ENCODE results near the gene HDGFL3. TPM values are rescaled to one million over a fixed set of nuclear protein-coding genes. Genes with fewer than 3 reads are reported as not detected.
"Not testable (repeated sequence)": the region's sequence is repeated elsewhere in the genome, so short reads cannot be mapped to it uniquely, and the experiment has no call there.

HDGFL3 gene
- total RNA-seq, 2 donors from 2014 or later = 9.2 to 13.6 TPM

GRCh38 chr15:83085864-83086552 is 121.6 kb downstream of the HDGFL3 start:
- DNase-seq; intact Hi-C loops (cut with DNase I, micrococcal nuclease); ATAC-seq: not testable (repeated sequence)

- ATAC-seq; DNase-seq; intact Hi-C loops (cut with DNase I, micrococcal nuclease): not testable (repeated sequence)
Observed at GRCh38 chr15:83085461-83085860, 122.2 kb downstream of the HDGFL3 start.

- no peak for ATAC-seq
- intact Hi-C loops (cut with DNase I, micrococcal nuclease) = no loop called here
- DNase-seq = no peak
Observed at GRCh38 chr15:83082730-83083386, 124.8 kb downstream of the HDGFL3 start.

DNA sequence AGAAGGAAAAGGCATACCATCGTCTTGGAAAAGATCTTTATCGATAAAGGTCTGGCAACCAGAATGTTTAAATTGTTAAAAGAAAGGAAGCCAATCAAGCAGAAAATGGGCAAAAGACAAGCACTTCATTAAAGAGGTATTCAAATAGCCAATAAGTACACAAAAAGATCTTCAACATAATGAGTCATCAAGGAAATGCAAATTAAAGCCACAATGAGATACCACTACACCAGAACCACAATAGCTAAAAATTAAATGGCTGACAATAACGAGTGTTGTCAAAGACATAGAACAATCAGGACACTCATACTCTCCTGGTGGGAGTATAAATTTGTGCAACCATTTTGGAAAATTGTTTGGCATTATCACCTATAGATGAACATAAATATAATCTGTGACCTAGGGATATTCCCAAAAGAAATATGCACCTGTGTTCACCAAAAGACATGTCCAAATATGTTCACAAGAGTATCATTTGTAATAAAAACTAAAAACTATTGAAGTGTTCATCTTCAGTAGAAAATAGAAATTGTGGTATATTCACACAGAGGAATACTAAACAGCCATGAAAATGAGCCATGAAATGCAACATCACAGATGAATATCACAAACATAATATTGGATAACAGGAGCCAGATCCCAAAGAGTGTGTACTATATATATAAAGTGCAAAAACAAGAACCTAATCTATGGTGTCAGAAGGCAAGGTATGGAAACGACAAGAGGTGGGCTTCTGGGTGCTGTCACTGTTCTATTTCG is 126.2 kb downstream of the HDGFL3 start:
- intact Hi-C loops (cut with DNase I, micrococcal nuclease) = no loop called here
- ATAC-seq = no peak

GRCh38 chr15:83078712-83079111 is 128.9 kb downstream of the HDGFL3 start:
- ATAC-seq = no peak
- DNase-seq = no peak
- intact Hi-C loops (cut with DNase I, micrococcal nuclease) = no loop called here

More for the DNA sequence above, 126.2 kb downstream of the HDGFL3 start:
- DNase-seq = no peak

Other genes with a start within 250 kb of the HDGFL3 start
- gene RAMAC, start 221.6 kb downstream of the HDGFL3 start, total RNA-seq = 10 to 100 TPM; 21.9 to 22.5 TPM
- gene C15orf40, start 196.2 kb downstream of the HDGFL3 start, total RNA-seq = 10 to 100 TPM; 22.4 to 22.7 TPM
- 10 to 100 TPM; 62.8 to 70.1 TPM for gene BTBD1, start 140.6 kb downstream of the HDGFL3 start, total RNA-seq
- gene TM6SF1, start 100.2 kb downstream of the HDGFL3 start, total RNA-seq = 1 to 10 TPM in 1 of 2 donors, under 1 TPM in 1; 0.67 to 2.0 TPM
- not detected for gene BNC1, start 76.8 kb upstream of the HDGFL3 start, total RNA-seq
- gene SH3GL3, start 239.5 kb upstream of the HDGFL3 start, total RNA-seq = under 1 TPM in 1 of 2 donors, not detected in 1; 0.14 TPM

Measured in left colon (tissue), 2 donors.